HG03060 (cell line): ENCODE results near the gene CORO6.
"Not testable (repeated sequence)": the region's sequence is repeated elsewhere in the genome, so short reads cannot be mapped to it uniquely, and the experiment has no call there.

ENCODE experiments used
- ATAC-seq: cut with Tn5 transposase; IDR thresholded peaks from one replicate; pipeline ENCODE4 v1.9.1; 2021; ENCODE audit warnings: low read depth, moderate number of reproducible peaks; ENCODE audit not compliant: unreplicated experiment

Gene CORO6

DNA sequence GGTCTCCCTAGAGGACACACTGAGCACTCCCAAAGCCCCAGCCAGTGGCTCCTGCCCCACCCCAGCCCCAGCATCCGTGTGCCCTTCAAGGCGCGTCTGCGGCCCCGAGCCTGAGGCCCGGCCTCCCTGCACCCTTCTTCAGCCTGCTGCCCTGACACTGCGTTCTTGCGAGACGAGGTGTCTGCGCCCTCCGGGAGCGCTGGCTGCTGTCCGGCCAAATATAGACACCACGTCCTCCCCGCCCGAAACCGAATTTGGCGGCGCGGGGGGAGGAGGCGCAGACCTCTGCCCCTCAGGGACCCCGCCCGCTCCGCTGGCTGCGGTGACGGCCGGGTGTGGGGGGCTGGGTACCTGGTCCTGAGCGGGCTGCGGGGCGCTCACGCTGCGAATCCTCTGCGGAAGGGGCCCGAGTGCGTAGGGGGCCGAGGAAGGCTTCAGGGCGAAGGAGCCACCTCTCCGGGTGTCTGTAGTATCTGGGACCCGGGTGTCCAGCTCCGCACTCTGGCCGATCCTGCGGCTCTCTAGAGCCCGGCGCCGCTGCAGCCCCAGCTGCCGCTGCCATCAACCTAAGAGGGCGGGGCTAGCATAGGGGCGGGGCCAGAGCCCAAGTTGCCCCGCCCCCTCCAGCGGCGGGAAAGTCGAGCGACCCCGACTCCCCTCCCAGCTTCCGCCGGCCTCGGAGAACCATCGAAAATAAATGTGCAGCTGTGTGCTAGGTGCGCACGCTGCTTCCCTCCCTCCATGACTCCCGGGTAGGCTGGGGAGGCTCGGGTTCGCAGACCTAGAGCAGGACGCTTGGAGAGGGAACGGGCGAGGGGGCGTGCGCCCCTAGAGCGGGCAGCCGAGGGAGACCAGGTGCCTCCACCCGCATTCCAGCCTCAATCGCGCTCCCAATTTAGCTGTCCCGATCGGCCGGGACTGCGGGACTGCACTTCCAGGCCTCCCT is at the start of gene CORO6:
Gene CORO6 (minus strand): TSS at position 576 of the 946 bp plus-strand sequence. CDS start 1,491 bp downstream, outside the sequence.
- no peak for ATAC-seq

DNA sequence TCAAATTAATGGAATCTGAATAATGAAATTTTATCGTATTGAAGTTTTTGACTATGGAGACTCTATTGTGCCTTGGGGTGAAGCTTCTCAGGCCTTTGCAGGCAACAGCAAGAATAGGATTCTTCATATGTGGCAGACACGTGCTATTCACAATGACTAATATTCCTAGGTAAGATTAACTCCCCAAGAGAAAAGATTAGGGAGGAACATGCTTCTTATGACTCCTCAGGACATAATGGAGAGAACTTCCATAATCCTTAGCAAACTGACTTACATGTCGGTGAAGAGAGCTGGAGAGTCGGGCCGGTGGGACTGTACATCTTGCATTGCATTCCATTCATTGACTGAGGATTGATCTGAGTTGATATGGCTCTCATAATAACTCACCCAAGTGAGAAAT is 48.9 kb upstream of the CORO6 start:
- no peak for ATAC-seq

- no peak for ATAC-seq
These were observed 46.6 kb upstream of the CORO6 start for GRCh38 chr17:29669266-29669665.

DNA sequence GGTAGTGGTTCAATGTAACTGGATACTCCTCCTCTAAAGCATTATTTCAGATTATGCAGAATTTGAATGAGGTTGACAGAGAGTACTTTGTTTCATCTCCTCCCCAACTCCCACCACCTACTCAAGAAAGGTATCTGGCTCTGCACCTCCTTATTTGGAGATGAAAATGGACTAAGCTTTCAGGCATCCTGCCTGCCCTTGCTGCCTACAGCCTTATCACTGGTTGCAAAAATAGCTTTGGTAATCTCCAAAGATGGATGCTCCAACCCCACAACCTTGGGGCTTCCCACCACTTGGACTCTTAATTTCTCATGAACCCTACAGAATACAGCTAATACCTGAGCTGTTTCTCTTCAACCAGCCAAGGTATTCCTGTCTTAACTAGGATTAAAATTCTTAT is 45.3 kb upstream of the CORO6 start:
- ATAC-seq, result no peak

- no peak for ATAC-seq
These were observed 42.7 kb upstream of the CORO6 start for GRCh38 chr17:29665481-29665810.

GRCh38 chr17:29664743-29665480 is 42.2 kb upstream of the CORO6 start:
- ATAC-seq, result no peak

DNA sequence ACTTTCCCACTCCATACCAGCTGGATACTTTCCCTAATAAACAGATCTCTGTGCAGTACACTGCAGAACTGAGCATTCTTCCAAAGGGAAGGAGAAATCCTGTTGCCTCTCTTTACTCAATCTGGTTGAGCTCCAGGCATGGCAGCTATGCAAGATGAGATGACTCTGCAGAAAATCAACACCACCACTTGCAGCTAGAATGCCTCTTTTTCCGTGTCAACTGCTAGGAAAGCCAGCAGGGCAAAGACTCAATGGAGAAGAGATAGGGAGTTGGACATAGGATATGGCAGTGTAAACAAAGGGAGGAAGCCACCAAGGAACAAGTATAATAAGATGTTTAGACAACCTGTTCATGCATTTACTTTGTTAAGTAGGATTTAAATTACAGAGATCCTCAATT is 40.4 kb upstream of the CORO6 start:
- ATAC-seq, result no peak

GRCh38 chr17:29661213-29661612 is 38.5 kb upstream of the CORO6 start:
- no peak for ATAC-seq

- no peak for ATAC-seq
These were observed 36.4 kb upstream of the CORO6 start for GRCh38 chr17:29659155-29659554.

GRCh38 chr17:29655323-29655722 is 32.6 kb upstream of the CORO6 start:
- no peak for ATAC-seq

- ATAC-seq, result no peak
These were observed 31.4 kb upstream of the CORO6 start for GRCh38 chr17:29653995-29654714.

DNA sequence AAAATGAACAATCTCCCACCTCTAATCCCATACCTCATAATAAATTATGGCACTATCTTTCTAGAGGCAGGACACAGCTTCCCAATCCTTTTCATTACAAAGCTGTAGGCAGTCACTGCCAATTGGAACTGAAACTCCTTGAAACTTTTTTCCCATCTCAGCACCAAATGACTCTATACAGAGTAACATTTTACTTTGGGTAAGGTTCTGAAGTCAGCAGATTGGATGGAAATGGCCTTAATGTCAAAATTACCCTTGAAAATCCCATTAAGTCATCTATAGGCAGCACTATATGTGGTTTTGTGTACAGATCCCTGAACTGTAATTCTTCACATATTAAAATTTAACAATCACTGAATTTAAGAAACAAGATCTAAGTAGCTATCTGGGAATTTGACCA is 30.3 kb upstream of the CORO6 start:
- no peak for ATAC-seq

- not testable (repeated sequence) for ATAC-seq
These were observed 29.2 kb upstream of the CORO6 start for GRCh38 chr17:29651913-29652312.

- ATAC-seq, result no peak
These were observed 27.7 kb upstream of the CORO6 start for GRCh38 chr17:29650396-29650795.

GRCh38 chr17:29649359-29649758 is 26.6 kb upstream of the CORO6 start:
- no peak for ATAC-seq

DNA sequence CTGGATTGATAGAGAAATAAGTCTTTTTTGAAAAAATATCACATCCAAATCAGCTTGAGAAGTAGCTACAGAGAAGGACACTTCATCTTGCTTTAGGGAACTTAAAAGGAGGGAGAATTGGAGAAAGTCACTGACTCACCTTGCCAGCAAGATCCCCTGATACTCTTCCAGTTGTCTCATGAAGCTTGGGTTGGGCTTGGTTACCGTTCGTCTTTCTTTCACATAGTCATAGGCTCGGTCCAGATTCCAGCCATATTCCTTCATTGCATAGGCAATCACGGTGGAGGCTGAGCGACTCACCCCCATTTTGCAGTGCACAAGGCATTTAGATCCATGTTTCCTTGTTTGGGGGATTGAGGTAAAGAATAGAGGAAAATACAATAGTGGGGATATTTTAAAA is 25.3 kb upstream of the CORO6 start:
- ATAC-seq, result no peak

DNA sequence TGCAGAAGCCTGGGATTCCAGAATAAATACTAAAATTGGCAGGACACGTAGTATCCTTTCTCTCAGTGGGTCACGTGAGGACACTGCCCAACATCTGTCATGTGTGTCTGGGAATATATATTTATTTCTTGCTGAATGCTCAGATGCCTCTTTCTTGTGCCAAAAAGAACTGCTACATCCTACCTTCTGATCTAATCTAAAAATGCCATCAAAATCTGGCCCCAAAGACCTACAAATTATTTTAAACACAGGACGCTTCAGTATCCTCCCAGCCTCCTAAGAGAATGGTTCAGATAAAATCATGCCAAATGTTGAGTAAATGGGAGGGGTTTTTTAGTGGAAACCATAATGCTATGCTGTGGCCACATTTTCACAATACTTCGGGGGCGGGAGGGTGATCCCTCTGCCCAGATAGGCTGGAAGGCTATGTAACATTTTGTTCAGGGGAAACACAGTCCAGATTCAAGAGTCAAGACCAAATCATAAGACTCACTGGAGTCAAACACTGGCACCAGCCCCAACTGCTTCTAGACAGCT is 22.9 kb upstream of the CORO6 start:
- ATAC-seq, result no peak

DNA sequence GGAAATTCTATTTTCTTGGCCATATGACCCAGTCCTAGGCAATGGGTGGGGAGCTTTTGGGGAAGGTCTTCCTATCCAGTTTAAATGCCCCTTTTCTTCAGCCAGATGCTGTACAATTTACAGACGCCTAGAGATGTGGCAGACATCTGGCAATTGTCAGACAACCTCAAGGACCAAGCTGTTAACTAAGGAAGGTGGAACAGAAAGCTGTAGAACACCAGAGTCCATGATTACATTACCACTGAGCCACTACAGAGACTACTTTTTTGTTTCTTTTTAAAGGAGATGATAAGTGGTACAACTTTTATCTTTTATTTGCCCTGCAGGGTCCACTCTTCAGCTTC is 21.1 kb upstream of the CORO6 start:
- ATAC-seq, result no peak

- no peak for ATAC-seq
These were observed 19.5 kb upstream of the CORO6 start for GRCh38 chr17:29642171-29642611.

GRCh38 chr17:29640981-29641642 is 18.4 kb upstream of the CORO6 start:
- ATAC-seq, result no peak
